ENCODE results near the gene EHD3.
A peak's percentile ranks its signal among the peaks of the same experiment; 100 is the strongest.

The EHD3 gene

DNA sequence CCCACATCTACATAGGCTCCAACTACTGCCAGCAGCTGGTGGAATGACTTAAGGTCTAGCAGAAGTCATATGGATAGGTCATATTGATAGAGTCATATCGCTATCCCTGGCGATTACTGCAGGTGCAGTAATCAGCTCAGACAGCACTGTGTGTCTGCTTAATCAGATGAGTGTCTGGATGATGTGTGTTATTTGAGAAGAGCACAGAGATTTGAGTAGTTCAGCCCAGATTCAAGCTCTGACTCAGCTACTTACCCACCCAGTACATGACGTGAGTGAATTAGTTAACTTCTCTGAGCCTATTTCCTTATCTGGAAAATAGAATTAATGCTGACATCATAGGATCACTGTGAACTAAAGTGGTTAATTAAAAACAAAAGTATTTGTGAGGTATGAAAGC is 78.9 kb downstream of the EHD3 start:
- no peak overlapping the region for H2AFZ ChIP-seq (ENCODE audit: low read length)
- H3K36me3 ChIP-seq (ENCODE audit: insufficient read depth, low read length): no peaks in the 10 kb centered on the region
- H3K9me3 ChIP-seq (ENCODE audit: insufficient read depth, low read depth, low read length): no peaks in the 10 kb centered on the region
- H4K20me1 ChIP-seq (ENCODE audit: insufficient read depth, low read length, poor library complexity, severe bottlenecking): no peaks in the 10 kb centered on the region
- no peak overlapping the region for H3K4me3 ChIP-seq (ENCODE audit: low read length, poor library complexity, severe bottlenecking)
- H3K9ac ChIP-seq (ENCODE audit: low read depth, low read length, poor library complexity, severe bottlenecking): no peak overlapping the region
- no peaks in the 10 kb centered on the region for H3K27me3 ChIP-seq (ENCODE audit: insufficient read depth, low read length, poor library complexity, severe bottlenecking)
- peaks cover 13% of the 10 kb centered on the region for H3K4me1 ChIP-seq (ENCODE audit: insufficient read depth, low read length, poor library complexity, severe bottlenecking)
- no peaks in the 10 kb centered on the region for H3K79me2 ChIP-seq (ENCODE audit: insufficient read depth, low read length)
- no peak overlapping the region for H3K4me2 ChIP-seq (ENCODE audit: low read depth, low read length, poor library complexity, severe bottlenecking)
- TF ChIP-seq EZH2phosphoT487 (IDR thresholded peaks at IDR 0.05; ENCODE audit: borderline replicate concordance): no peak
- TF ChIP-seq, protein P1, sequence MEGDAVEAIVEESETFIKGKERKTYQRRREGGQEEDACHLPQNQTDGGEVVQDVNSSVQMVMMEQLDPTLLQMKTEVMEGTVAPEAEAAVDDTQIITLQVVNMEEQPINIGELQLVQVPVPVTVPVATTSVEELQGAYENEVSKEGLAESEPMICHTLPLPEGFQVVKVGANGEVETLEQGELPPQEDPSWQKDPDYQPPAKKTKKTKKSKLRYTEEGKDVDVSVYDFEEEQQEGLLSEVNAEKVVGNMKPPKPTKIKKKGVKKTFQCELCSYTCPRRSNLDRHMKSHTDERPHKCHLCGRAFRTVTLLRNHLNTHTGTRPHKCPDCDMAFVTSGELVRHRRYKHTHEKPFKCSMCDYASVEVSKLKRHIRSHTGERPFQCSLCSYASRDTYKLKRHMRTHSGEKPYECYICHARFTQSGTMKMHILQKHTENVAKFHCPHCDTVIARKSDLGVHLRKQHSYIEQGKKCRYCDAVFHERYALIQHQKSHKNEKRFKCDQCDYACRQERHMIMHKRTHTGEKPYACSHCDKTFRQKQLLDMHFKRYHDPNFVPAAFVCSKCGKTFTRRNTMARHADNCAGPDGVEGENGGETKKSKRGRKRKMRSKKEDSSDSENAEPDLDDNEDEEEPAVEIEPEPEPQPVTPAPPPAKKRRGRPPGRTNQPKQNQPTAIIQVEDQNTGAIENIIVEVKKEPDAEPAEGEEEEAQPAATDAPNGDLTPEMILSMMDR (conservative IDR thresholded peaks at IDR 0.05; ENCODE audit: low read length): no peak
- no peaks in the 10 kb centered on the region for H3K9me2 ChIP-seq (replicated peaks; ENCODE audit: low read depth, low read length)
- H3F3A ChIP-seq (ENCODE audit: low read depth): no peaks in the 10 kb centered on the region

DNA sequence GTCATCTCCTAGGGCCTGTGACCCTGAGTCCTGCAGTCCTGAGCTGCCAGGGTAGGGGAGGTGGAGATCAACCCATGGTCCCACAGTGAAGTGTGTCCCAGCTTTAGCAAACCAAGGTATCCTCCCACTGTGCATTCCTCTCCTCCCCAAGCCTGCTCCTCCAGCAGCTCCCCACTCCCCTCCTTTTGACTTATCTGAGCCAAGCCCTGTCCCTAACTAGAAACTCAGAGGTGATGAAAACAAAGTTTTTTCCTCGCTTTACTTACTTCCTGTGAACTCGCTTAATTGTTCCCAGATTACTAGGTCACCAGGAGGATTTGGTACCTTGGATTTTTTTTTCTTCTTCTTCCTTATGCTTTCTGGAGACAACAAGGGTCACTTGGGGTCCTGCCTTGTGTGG is 80.8 kb downstream of the EHD3 start:
- TF ChIP-seq EZH2phosphoT487 (IDR thresholded peaks at IDR 0.05; ENCODE audit: borderline replicate concordance): no peak
- TF ChIP-seq, protein P1 (conservative IDR thresholded peaks at IDR 0.05; ENCODE audit: low read length): no peak
- no peaks in the 10 kb centered on the region for H4K20me1 ChIP-seq (ENCODE audit: insufficient read depth, low read length, poor library complexity, severe bottlenecking)

DNA sequence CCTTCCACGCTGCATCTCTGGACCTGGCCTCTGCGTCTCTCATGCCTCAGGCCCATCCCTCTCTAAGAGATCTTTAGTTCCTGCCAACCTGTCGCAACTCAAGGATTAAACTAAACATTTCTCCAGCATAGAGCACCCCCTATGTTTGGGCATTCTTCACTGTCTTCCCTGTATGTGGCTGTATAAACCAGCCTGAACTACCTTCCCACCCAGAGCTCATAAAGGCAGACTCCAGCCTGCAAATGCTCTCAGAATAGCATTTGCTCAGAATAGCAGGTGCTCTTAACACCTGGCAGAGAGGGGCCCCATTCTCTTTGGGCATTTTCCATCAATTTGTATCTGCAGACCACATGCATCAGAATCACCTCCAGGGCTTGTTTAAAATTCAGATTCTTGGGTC is 83.4 kb downstream of the EHD3 start:
- no peak overlapping the region for H2AFZ ChIP-seq (ENCODE audit: low read length)
- H3K4me1 ChIP-seq (ENCODE audit: insufficient read depth, low read length, poor library complexity, severe bottlenecking): peaks cover 51% of the 10 kb centered on the region
- no peaks in the 10 kb centered on the region for H3K27me3 ChIP-seq (ENCODE audit: insufficient read depth, low read length, poor library complexity, severe bottlenecking)
- peak overlapping the region; percentile 73 for H3K4me2 ChIP-seq (ENCODE audit: low read depth, low read length, poor library complexity, severe bottlenecking)
- no peak for TF ChIP-seq EZH2phosphoT487 (IDR thresholded peaks at IDR 0.05; ENCODE audit: borderline replicate concordance)
- TF ChIP-seq, protein P1 (conservative IDR thresholded peaks at IDR 0.05; ENCODE audit: low read length): peak; percentile 20
- H3K36me3 ChIP-seq (ENCODE audit: insufficient read depth, low read length): no peaks in the 10 kb centered on the region
- H3K4me3 ChIP-seq (ENCODE audit: low read length, poor library complexity, severe bottlenecking): no peak overlapping the region
- peak overlapping the region; percentile 7 for H3K9ac ChIP-seq (ENCODE audit: low read depth, low read length, poor library complexity, severe bottlenecking)
- H3K9me2 ChIP-seq (replicated peaks; ENCODE audit: low read depth, low read length): no peaks in the 10 kb centered on the region
- H3F3A ChIP-seq (ENCODE audit: low read depth): 0 out of 2 replicates have a peak, but pooled peaks cover 9% of the 10 kb centered on the region
- H3K9me3 ChIP-seq (ENCODE audit: insufficient read depth, low read depth, low read length): no peaks in the 10 kb centered on the region
- no peaks in the 10 kb centered on the region for H4K20me1 ChIP-seq (ENCODE audit: insufficient read depth, low read length, poor library complexity, severe bottlenecking)
- H3K79me2 ChIP-seq (ENCODE audit: insufficient read depth, low read length): no peaks in the 10 kb centered on the region

More for the DNA sequence above, 80.8 kb downstream of the EHD3 start:
- Histone ChIP-seq H3K9me3 (ENCODE audit: insufficient read depth, low read depth, low read length) (no peaks in the 10 kb centered on the region), H2AFZ (ENCODE audit: low read length) (no peak overlapping the region), H3K9ac (ENCODE audit: low read depth, low read length, poor library complexity, severe bottlenecking) (no peak overlapping the region), H3K27me3 (ENCODE audit: insufficient read depth, low read length, poor library complexity, severe bottlenecking) (no peaks in the 10 kb centered on the region), H3K9me2 (replicated peaks; ENCODE audit: low read depth, low read length) (no peaks in the 10 kb centered on the region), H3K4me1 (ENCODE audit: insufficient read depth, low read length, poor library complexity, severe bottlenecking) (peaks cover 29% of the 10 kb centered on the region), H3K4me2 (ENCODE audit: low read depth, low read length, poor library complexity, severe bottlenecking) (no peak overlapping the region), H3K36me3 (ENCODE audit: insufficient read depth, low read length) (no peaks in the 10 kb centered on the region), H3F3A (ENCODE audit: low read depth) (0 out of 2 replicates have a peak, but pooled peaks cover 9% of the 10 kb centered on the region), H3K79me2 (ENCODE audit: insufficient read depth, low read length) (no peaks in the 10 kb centered on the region), H3K4me3 (ENCODE audit: low read length, poor library complexity, severe bottlenecking) (no peak overlapping the region)

All from Loucy (cell line).